AG04450 (cell line): ENCODE data around the gene ARSA. TPM values are rescaled to one million over a fixed set of nuclear protein-coding genes. Genes with fewer than 3 reads are reported as not detected.

Experiments
- CTCF ChIA-PET: fragments of 300-600, 350-600 bp; formaldehyde crosslinking; extraction: SDS; loops from one replicate; lab custom pipeline; 2022; ENCODE audit warnings: antibody characterized with exemption, inconsistent platforms; lab: Charles Lee
- POLR2A ChIA-PET: fragments of 350-600 bp; formaldehyde crosslinking; extraction: SDS; loops from one replicate; lab custom pipeline; 2021; ENCODE audit warnings: antibody characterized with exemption, inconsistent platforms; lab: Yijun Ruan, JAX
- DNase-seq: peaks from one replicate; pipeline ENCODE4 v3.0.0-alpha.2; 2011; ENCODE audit warnings: low read depth, low spot score
- H3K27ac ChIP-seq: one replicate; pipeline ENCODE4 v1.5.1; 2012; ENCODE audit warnings: low read depth, low read length, control low read depth
- H3K27me3 ChIP-seq: one replicate; pipeline ENCODE4 v1.6.0; 2012; ENCODE audit warnings: low read length; ENCODE audit not compliant: control insufficient read depth, insufficient read depth
- H3K4me3 ChIP-seq: 2 replicates; pipeline ENCODE4 v1.5.1; 2011; ENCODE audit warnings: mild to moderate bottlenecking, low read depth, low read length, control low read depth
- H3K9me3 ChIP-seq: 2 replicates; pipeline ENCODE4 v1.5.1; 2012; ENCODE audit warnings: low read length; ENCODE audit not compliant: control insufficient read depth, insufficient read depth
- CTCF ChIP-seq: IDR thresholded peaks from 2 replicates; pipeline ENCODE4 v1.5.1; 2011; ENCODE audit warnings: low read depth, low read length, control low read depth, inconsistent platforms
- polyA plus RNA-seq: library from polyadenylated mRNA; depleted of rRNA; stranded (reverse); fragments of >200 nt; gene quantifications from 2 replicates; pipeline ENCODE4 v1.2.3, GENCODE V29; 2011

ARSA gene
- polyA plus RNA-seq, 1 experiment, result 14.3 TPM

- no peak overlapping the region for H3K27ac ChIP-seq
- H3K4me3 ChIP-seq, result no peak overlapping the region
- ChIA-PET CTCF (interaction anchor here (0.7 kb wide), 1 partner anchor 55 kb away, joined by 3 read pairs; no protein-coding TSS in a partner anchor), POLR2A (no interaction called here)
- H3K9me3 ChIP-seq, result no peaks in the 10 kb centered on the region; the same call in 1 of the 2 replicates
- no peak for TF ChIP-seq CTCF
- no peak for DNase-seq
- peaks cover 18% of the 10 kb centered on the region for H3K27me3 ChIP-seq
Observed at GRCh38 chr22:50635591-50635990, 7.6 kb upstream of the ARSA start.

- ChIA-PET CTCF (no interaction called here), POLR2A (no interaction called here)
- Histone ChIP-seq H3K4me3 (no peak overlapping the region), H3K27ac (no peak overlapping the region), H3K9me3 (no peaks in the 10 kb centered on the region; the same call in 1 of the 2 replicates), H3K27me3 (peaks cover 14% of the 10 kb centered on the region)
- TF ChIP-seq CTCF, result no peak
- DNase-seq, result no peak
Observed at GRCh38 chr22:50633771-50634170, 5.8 kb upstream of the ARSA start.

- ChIA-PET POLR2A (no interaction called here), CTCF (no interaction called here)
- Histone ChIP-seq H3K27me3 (peaks cover 12% of the 10 kb centered on the region), H3K4me3 (no peak overlapping the region), H3K27ac (no peak overlapping the region), H3K9me3 (no peaks in the 10 kb centered on the region; the same call in 1 of the 2 replicates)
- no peak for DNase-seq
- TF ChIP-seq CTCF, result no peak
Observed at GRCh38 chr22:50633086-50633485, 5.1 kb upstream of the ARSA start.

- H3K27ac ChIP-seq, result no peak overlapping the region
- peaks cover 3% of the 10 kb centered on the region for H3K27me3 ChIP-seq
- no peak overlapping the region for H3K4me3 ChIP-seq
- no peak for DNase-seq
- ChIA-PET CTCF (interaction anchor here (0.9 kb wide), 1 partner anchor 10 kb away, joined by 3 read pairs; no protein-coding TSS in a partner anchor), POLR2A (no interaction called here)
- no peak for TF ChIP-seq CTCF
- no peaks in the 10 kb centered on the region; the same call in 1 of the 2 replicates for H3K9me3 ChIP-seq
Observed at GRCh38 chr22:50630376-50630775, 2.4 kb upstream of the ARSA start.

- H3K4me3 ChIP-seq, result peak overlapping the region; percentile 84
- TF ChIP-seq CTCF, result no peak
- no peak for DNase-seq
- no peak overlapping the region for H3K27ac ChIP-seq
- ChIA-PET CTCF (interaction anchor here (1.0 to 1.7 kb wide), 5 partner anchors 13 to 68 kb away, joined by 3 to 7 read pairs (median 5); partner anchors contain the start of gene SYCE3), POLR2A (no interaction called here)
- peaks cover 2% of the 10 kb centered on the region for H3K27me3 ChIP-seq
- H3K9me3 ChIP-seq, result no peaks in the 10 kb centered on the region; the same call in 1 of the 2 replicates
Observed at GRCh38 chr22:50628543-50629134, 687 bp upstream of the ARSA start.
